ENCODE results near the gene ABCA4. TPM values are rescaled to one million over a fixed set of nuclear protein-coding genes. Genes with fewer than 3 reads are reported as not detected.

Gene ABCA4
- total RNA-seq, 1 donor from 2014 or later = not detected

DNA sequence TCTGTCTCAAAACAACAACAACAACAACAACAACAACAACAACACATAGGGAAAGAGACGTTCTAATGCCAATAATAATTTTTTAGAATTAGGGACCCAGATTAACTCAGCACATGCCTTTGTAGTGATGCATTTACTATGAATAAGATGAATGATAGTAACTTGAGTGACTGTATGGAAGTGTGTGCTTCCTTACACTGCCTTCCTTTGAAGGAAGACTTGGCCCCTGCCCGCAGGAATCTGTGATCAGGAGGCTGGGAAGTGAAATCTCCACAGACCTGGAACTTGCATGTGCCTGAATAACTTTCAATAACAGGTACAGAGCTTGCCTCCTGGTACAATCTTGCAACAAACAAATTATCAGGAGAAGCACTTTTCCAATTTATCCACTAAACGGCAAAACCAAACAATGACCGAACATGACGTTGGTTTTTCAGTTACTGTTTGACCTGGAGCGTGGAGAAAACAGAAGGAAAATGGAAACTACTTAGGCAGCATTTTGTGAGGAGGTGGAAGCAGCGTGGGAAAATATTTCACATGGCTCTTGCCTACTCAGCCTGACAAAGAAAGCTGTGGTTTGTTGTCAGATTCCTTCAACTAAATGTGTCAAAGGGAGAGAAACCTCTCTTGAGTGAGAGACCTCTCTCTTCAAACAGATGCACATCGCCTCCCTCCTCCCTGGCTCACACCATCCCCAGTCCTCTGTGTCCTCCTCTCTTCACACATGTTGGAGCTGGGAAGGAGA lies 10.1 kb upstream of the ABCA4 start:
- TF ChIP-seq, protein P1, sequence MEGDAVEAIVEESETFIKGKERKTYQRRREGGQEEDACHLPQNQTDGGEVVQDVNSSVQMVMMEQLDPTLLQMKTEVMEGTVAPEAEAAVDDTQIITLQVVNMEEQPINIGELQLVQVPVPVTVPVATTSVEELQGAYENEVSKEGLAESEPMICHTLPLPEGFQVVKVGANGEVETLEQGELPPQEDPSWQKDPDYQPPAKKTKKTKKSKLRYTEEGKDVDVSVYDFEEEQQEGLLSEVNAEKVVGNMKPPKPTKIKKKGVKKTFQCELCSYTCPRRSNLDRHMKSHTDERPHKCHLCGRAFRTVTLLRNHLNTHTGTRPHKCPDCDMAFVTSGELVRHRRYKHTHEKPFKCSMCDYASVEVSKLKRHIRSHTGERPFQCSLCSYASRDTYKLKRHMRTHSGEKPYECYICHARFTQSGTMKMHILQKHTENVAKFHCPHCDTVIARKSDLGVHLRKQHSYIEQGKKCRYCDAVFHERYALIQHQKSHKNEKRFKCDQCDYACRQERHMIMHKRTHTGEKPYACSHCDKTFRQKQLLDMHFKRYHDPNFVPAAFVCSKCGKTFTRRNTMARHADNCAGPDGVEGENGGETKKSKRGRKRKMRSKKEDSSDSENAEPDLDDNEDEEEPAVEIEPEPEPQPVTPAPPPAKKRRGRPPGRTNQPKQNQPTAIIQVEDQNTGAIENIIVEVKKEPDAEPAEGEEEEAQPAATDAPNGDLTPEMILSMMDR (IDR thresholded peaks at IDR 0.05) = no peak

DNA sequence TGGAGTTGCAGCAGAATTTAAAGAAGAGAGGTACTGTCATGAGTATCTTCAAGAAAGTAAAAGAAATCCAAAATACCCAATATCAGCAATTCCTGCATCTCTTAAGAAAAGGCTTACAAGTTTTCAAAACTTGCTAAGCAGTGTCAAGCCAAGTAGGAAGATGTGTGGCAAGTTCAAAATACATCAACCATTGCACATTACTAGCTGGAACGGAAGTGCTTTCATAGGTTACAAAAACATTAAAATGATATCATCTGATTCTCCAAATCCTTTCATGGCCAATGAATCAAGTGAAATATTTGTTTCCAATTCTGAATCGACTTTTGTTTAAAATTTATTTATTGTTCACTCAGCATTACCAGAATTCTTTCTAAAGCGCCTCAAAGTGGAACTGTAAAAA lies 5.7 kb upstream of the ABCA4 start:
- peaks cover 4% of the 10 kb centered on the region for H3K27me3 Mint-ChIP-seq
- POLR2A ChIA-PET = no interaction called here
- no peaks in the 10 kb centered on the region for H3K36me3 Mint-ChIP-seq (ENCODE audit: low read depth)
- no peak overlapping the region for H3K27ac Mint-ChIP-seq
- DNase-seq = no peak
- H3K4me1 Mint-ChIP-seq = no peaks in the 10 kb centered on the region
- CTCF ChIA-PET = no interaction called here
- no peak for ATAC-seq (ENCODE audit: low read depth)
- intact Hi-C loops (cut with micrococcal nuclease) = no loop called here
- no peak overlapping the region for H3K4me3 Mint-ChIP-seq
- TF ChIP-seq, protein P1 (IDR thresholded peaks at IDR 0.05) = no peak
- no peaks in the 10 kb centered on the region for H3K9me3 Mint-ChIP-seq

More for the DNA sequence above, 10.1 kb upstream of the ABCA4 start:
- Mint-ChIP-seq H3K27me3 (peaks cover 4% of the 10 kb centered on the region), H3K27ac (no peak overlapping the region), H3K4me1 (no peaks in the 10 kb centered on the region), H3K4me3 (no peak overlapping the region), H3K9me3 (peaks cover 6% of the 10 kb centered on the region), H3K36me3 (ENCODE audit: low read depth) (no peaks in the 10 kb centered on the region)
- CTCF ChIA-PET = no interaction called here
- intact Hi-C loops (cut with micrococcal nuclease) = no loop called here
- DNase-seq = no peak
- POLR2A ChIA-PET = no interaction called here
- ATAC-seq (ENCODE audit: low read depth) = no peak

DNA sequence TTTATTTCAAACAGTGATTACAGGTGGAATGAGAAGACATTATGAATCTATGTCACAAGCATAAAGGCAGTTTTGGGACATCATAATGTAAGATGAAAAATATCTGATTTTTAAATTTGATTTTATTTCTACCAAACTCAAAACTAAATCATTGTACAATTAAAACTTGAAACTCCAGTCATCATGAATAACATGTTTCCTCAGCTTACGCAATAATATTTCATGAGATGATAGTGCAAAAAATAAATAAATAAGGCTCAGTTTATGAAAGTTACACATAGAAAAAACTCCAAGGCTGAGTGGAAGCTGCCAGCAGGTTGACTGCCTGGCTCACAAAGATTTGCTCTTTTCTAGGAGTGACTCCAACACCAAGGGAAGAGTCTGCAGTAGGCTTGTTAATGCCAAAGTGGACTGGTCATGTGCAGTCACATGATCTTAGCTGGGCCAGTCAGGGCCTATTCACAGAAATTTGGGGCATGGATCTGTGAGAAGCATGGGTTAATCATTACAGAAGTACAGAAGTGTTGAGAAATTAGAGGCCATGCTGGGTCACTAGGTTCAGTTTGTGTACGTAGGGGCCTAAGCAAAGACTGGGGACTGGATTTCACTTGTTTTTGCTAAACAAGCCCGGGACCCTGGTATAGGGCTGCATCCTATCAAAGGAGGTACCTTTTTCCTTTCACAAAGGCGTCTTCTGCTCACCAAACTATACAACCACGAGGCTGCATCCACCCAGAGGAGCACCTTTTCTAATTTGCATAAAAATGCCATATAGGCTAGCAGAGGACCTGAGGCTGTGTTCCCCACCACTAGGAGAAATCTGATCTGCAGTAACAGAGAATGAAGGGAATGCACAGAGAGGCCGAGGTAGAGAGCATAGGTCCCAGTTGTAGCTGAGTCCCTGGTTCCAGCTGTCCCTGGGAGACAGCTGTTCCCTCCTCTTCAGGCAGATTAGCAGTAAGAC lies 4.9 kb upstream of the ABCA4 start:
- H3K4me3 Mint-ChIP-seq = no peak overlapping the region
- ChIA-PET CTCF (no interaction called here), POLR2A (no interaction called here)
- H3K27ac Mint-ChIP-seq = no peak overlapping the region
- no peaks in the 10 kb centered on the region for H3K36me3 Mint-ChIP-seq (ENCODE audit: low read depth)
- H3K4me1 Mint-ChIP-seq = no peaks in the 10 kb centered on the region
- intact Hi-C loops (cut with micrococcal nuclease) = no loop called here
- ATAC-seq (ENCODE audit: low read depth) (no peak), DNase-seq (no peak)
- TF ChIP-seq, protein P1 (IDR thresholded peaks at IDR 0.05) = no peak
- H3K27me3 Mint-ChIP-seq = peaks cover 4% of the 10 kb centered on the region
- no peaks in the 10 kb centered on the region for H3K9me3 Mint-ChIP-seq

DNA sequence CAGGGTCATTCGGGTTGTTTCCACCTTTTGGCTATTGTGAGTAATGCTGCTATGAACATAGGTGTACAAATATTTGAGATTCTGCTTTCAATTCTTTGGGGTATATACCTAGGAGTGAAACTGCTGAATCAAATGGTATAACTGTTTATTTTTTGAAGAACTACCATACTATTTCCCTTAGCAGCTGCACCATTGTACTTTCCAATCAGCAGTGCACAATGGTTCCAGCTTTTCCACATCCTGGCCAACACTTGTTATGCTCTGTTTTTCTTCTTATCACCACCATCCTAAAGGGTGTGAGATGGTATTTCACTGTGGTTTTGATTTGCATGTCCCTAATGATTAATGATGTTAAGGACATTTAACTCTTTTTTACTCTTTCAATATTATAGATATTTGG lies 3.6 kb upstream of the ABCA4 start:
- no peak for ATAC-seq (ENCODE audit: low read depth)
- ChIA-PET CTCF (no interaction called here), POLR2A (no interaction called here)
- no peak overlapping the region for H3K27ac Mint-ChIP-seq
- H3K4me1 Mint-ChIP-seq = no peaks in the 10 kb centered on the region
- intact Hi-C loops (cut with micrococcal nuclease) = no loop called here
- H3K27me3 Mint-ChIP-seq = peaks cover 9% of the 10 kb centered on the region
- no peaks in the 10 kb centered on the region for H3K36me3 Mint-ChIP-seq (ENCODE audit: low read depth)
- H3K4me3 Mint-ChIP-seq = no peak overlapping the region
- H3K9me3 Mint-ChIP-seq = no peaks in the 10 kb centered on the region
- no peak for DNase-seq
- TF ChIP-seq, protein P1 (IDR thresholded peaks at IDR 0.05) = no peak
